HepG2 (cell line): ENCODE results near the gene FIGNL1. TPM values are rescaled to one million over a fixed set of nuclear protein-coding genes. Genes with fewer than 3 reads are reported as not detected.

ENCODE experiments used
- ATAC-seq: fragments of 200-7000 bp; cut with Tn5 transposase; 3 replicates; pipeline ENCODE4 v1.9.1; 2020; ENCODE audit warnings: mild to moderate bottlenecking, moderate library complexity
- BruUV-seq: library from RNA; stranded (reverse); fragments of 400-500 nt; replicated peaks from 2 replicates; lab custom pipeline; 2021; lab: Mats Ljungman, UMichigan
- CTCF ChIA-PET: fragments of 300-600 bp; formaldehyde crosslinking; extraction: SDS; loops from one replicate; lab custom pipeline; 2021; ENCODE audit warnings: low total read pairs, inconsistent platforms, low intra/inter-chr PET ratio; lab: Yijun Ruan, JAX
- POLR2A ChIA-PET: fragments of 350-600 bp; sonication (Branson Sonifier 250); formaldehyde crosslinking; loops from one replicate; lab custom pipeline; 2020; ENCODE audit warnings: antibody characterized with exemption, inconsistent platforms; lab: Yijun Ruan, JAX
- DNase-seq: peaks from one replicate; pipeline ENCODE4 v3.0.0-alpha.2; 2015; ENCODE audit warnings: low spot score
- FAIRE-seq: peaks from 3 replicates; lab custom pipeline; 2011; peaks lifted over from hg19 to GRCh38; lab: Jason Lieb, UNC
- H2AFZ ChIP-seq: one replicate; pipeline ENCODE4 v1.6.1; 2011; ENCODE audit warnings: low read length, inconsistent platforms
- H3K27ac ChIP-seq: fragments of 300-600 bp; 3 replicates; pipeline ENCODE4 v1.8.0; 2011; ENCODE audit warnings: mixed run types, mild to moderate bottlenecking, mixed read lengths, low read length, inconsistent platforms; ENCODE audit not compliant: insufficient read depth; ENCODE audit errors: extremely low read length
- H3K27me3 ChIP-seq, 2 experiments: fragments of 200-600 bp in 1 of 2; 2 replicates in 1 of 2; 3 replicates in 1 of 2; pipeline versions ENCODE4 v1.6.0 to v1.8.0; 2011; ENCODE audit warnings: low read length in 2 of 2, mild to moderate bottlenecking in 2 of 2, moderate library complexity in 2 of 2, inconsistent platforms in 1 of 2; ENCODE audit not compliant: insufficient read depth in 2 of 2, control insufficient read depth in 1 of 2
- H3K36me3 ChIP-seq, 2 experiments: fragments of 200-600 bp in 1 of 2; replicated peaks in 1 of 2; 2 replicates in 1 of 2; 3 replicates in 1 of 2; pipeline versions ENCODE4 v1.5.1 to v1.8.0; 2011; ENCODE audit warnings: low read length in 2 of 2, inconsistent platforms in 1 of 2; ENCODE audit not compliant: insufficient read depth in 2 of 2, control insufficient read depth in 1 of 2
- H3K4me1 ChIP-seq: 2 replicates; pipeline ENCODE4 v1.5.1; 2012; ENCODE audit warnings: low read length, inconsistent platforms; ENCODE audit not compliant: insufficient read depth
- H3K4me2 ChIP-seq: 2 replicates; pipeline ENCODE4 v1.6.0; 2011; ENCODE audit warnings: low read depth, low read length, inconsistent platforms
- H3K4me3 ChIP-seq, 3 experiments: fragments of 200-600 bp in 1 of 3; sonication (generic), shearing (Covaris generic) in 1 of 3; replicated peaks in 1 of 3; 2 replicates each; pipeline ENCODE4 v1.5.1; 2011 to 2016; ENCODE audit warnings: low read length in 3 of 3, inconsistent platforms in 2 of 3, low read depth in 2 of 3, mild to moderate bottlenecking in 2 of 3, control low read depth in 1 of 3, mixed read lengths in 1 of 3; ENCODE audit not compliant: insufficient read depth in 1 of 3
- H3K79me2 ChIP-seq: one replicate; pipeline ENCODE4 v1.6.1; 2011; ENCODE audit warnings: low read length, inconsistent platforms; ENCODE audit not compliant: insufficient read depth
- H3K9ac ChIP-seq: 2 replicates; pipeline ENCODE4 v1.6.0; 2011; ENCODE audit warnings: mild to moderate bottlenecking, low read depth, low read length, inconsistent platforms; ENCODE audit not compliant: insufficient read depth
- H3K9me3 ChIP-seq: 2 replicates; pipeline ENCODE4 v1.5.1; 2012; ENCODE audit warnings: mild to moderate bottlenecking, low read length
- H4K20me1 ChIP-seq: 2 replicates; pipeline ENCODE4 v1.6.0; 2011; ENCODE audit warnings: inconsistent platforms, mild to moderate bottlenecking, low read length, moderate library complexity; ENCODE audit not compliant: insufficient read depth
- CENPX ChIP-seq: sonication (generic); formaldehyde crosslinking; IDR thresholded peaks from 2 replicates; pipeline ENCODE4 v1.9.0; 2021; ENCODE audit warnings: mild to moderate bottlenecking, missing genetic modification reagents, moderate library complexity
- ELF3 ChIP-seq: IDR thresholded peaks from 2 replicates; pipeline ENCODE4 v1.6.1; 2016; ENCODE audit warnings: missing genetic modification reagents, missing compliant biosample characterization
- FLYWCH1 ChIP-seq: sonication (generic); formaldehyde crosslinking; IDR thresholded peaks from 2 replicates; pipeline ENCODE4 v1.8.1; 2023; ENCODE audit warnings: mild to moderate bottlenecking, missing genetic modification reagents
- KAT8 ChIP-seq: IDR thresholded peaks from 2 replicates; pipeline ENCODE4 v1.6.1; 2016; ENCODE audit warnings: missing genetic modification reagents, missing compliant biosample characterization
- NFIB ChIP-seq: sonication (generic); formaldehyde crosslinking; IDR thresholded peaks from 2 replicates; pipeline ENCODE4 v1.9.0; 2021; ENCODE audit warnings: missing genetic modification reagents, mild to moderate bottlenecking, borderline replicate concordance
- ZNF101 ChIP-seq: sonication (generic); formaldehyde crosslinking; IDR thresholded peaks from 2 replicates; pipeline ENCODE4 v1.4.0; 2020; ENCODE audit warnings: mild to moderate bottlenecking, low read depth, missing genetic modification reagents, borderline replicate concordance
- ZNF225 ChIP-seq: sonication (generic); formaldehyde crosslinking; IDR thresholded peaks from 2 replicates; pipeline ENCODE4 v1.4.0; 2020; ENCODE audit warnings: mild to moderate bottlenecking, missing genetic modification reagents
- ZNF546 ChIP-seq: sonication (generic); formaldehyde crosslinking; conservative IDR thresholded peaks from 2 replicates; pipeline ENCODE4 v1.8.1; 2023; ENCODE audit warnings: mild to moderate bottlenecking, missing genetic modification reagents
- ZNF713 ChIP-seq: sonication (generic); formaldehyde crosslinking; IDR thresholded peaks from 2 replicates; pipeline ENCODE4 v1.4.0; 2020; ENCODE audit warnings: mild to moderate bottlenecking, missing genetic modification reagents
- ZNF747 ChIP-seq: sonication (generic); formaldehyde crosslinking; IDR thresholded peaks from 2 replicates; pipeline ENCODE4 v1.8.1; 2023; ENCODE audit warnings: missing genetic modification reagents, mild to moderate bottlenecking, borderline replicate concordance
- ZNF777 ChIP-seq: sonication (generic); formaldehyde crosslinking; IDR thresholded peaks from 2 replicates; pipeline ENCODE4 v1.4.0; 2020; ENCODE audit warnings: missing genetic modification reagents
- ZNF790 ChIP-seq: sonication (generic); formaldehyde crosslinking; IDR thresholded peaks from 2 replicates; pipeline ENCODE4 v1.8.0; 2022; ENCODE audit warnings: missing genetic modification reagents, mild to moderate bottlenecking, borderline replicate concordance
- WGBS: methylation state at CpG from one replicate; pipeline ENCODE4 v1.1.6; 2017; ENCODE audit warnings: low lambda C conversion rate; 5-methylcytosine and 5-hydroxymethylcytosine counted together
- in situ Hi-C: cut with HindIII; loops from 2 replicates; pipeline ENCODE4 v1.10.0; 2017; ENCODE audit warnings: low pct_unique_long_range_greater_than_20kb; ENCODE audit not compliant: extremely low pct_ligation_motif_present
- intact Hi-C: fragments of 100-400 bp; cut with micrococcal nuclease; formaldehyde crosslinking; loops from one replicate; pipeline ENCODE4 v1.10.0; 2022; ENCODE audit not compliant: unreplicated experiment
- polyA plus RNA-seq, 8 experiments: library from polyadenylated mRNA; depleted of rRNA in 3 of 8; stranded (reverse) in 7 of 8; unstranded in 1 of 8; fragments of >200 nt; fragmentation: Illumina TruSeq in 4 of 8; extraction: Trizol in 4 of 8; gene quantifications; 2 replicates each; pipeline versions ENCODE4 v1.2.1 to v1.2.3, GENCODE V29; 2011 to 2016; ENCODE audit warnings: low read depth in 4 of 8, missing spikeins in 1 of 8, mixed read lengths in 1 of 8; ENCODE audit not compliant: insufficient read depth in 1 of 8
- total RNA-seq, 5 experiments: library from RNA; depleted of rRNA; stranded (reverse); fragments of >200 nt; fragmentation: Illumina TruSeq; extraction: Trizol; gene quantifications; 2 replicates each; pipeline ENCODE4 v1.2.3, GENCODE V29; 2016; ENCODE audit warnings: low read depth in 1 of 5
- TF ChIP-seq, protein P1 (sequence below): sonication (generic); formaldehyde crosslinking; conservative IDR thresholded peaks from 2 replicates; pipeline ENCODE4 v1.4.0; 2020; ENCODE audit warnings: missing genetic modification reagents
- TF ChIP-seq, protein P2 (sequence below): sonication (generic); formaldehyde crosslinking; IDR thresholded peaks from 2 replicates; pipeline ENCODE4 v1.4.0; 2020; ENCODE audit warnings: missing genetic modification reagents
- TF ChIP-seq, protein P3 (sequence below): sonication (generic); formaldehyde crosslinking; IDR thresholded peaks from 2 replicates; pipeline ENCODE4 v1.8.1; 2023; ENCODE audit warnings: mild to moderate bottlenecking, missing genetic modification reagents

The FIGNL1 gene
- total and polyA plus RNA-seq, 2 of the 13 experiments (the other 11 are each of a cell fraction or from before 2014, with no cell fraction given): 4.0 to 20.9 TPM

DNA sequence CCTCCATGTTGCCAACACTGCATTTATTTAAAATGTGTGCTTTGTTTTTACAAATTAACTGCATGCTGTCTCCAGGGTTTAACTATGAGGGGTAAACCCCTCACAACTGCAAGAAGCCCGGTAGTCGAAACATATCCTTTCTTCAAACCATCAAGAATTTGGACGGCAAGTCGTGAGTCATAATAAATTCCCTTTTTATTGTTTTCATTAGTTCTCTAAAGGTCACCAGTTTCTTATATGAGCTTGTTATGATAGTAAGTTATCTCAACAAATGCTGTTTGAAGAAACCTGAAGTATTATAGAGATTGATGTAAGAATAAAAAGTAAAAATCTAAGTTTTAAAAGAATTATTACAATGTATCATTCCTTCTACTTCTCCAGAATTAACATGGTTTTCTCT, 12.2 kb upstream of the FIGNL1 start:
- H3K27me3 ChIP-seq: no peaks in the 10 kb centered on the region
- ATAC-seq: no peak
- H3K9me3 ChIP-seq: no peaks in the 10 kb centered on the region
- H3K4me1 ChIP-seq: no peaks in the 10 kb centered on the region
- in situ Hi-C loops (loop anchor here (25.0 kb wide), 1 partner anchor 675 kb away; no protein-coding TSS in a partner anchor), intact Hi-C loops (no loop called here)
- ChIA-PET POLR2A (no interaction called here), CTCF (no interaction called here)
- H4K20me1 ChIP-seq: no peaks in the 10 kb centered on the region
- H3K9ac ChIP-seq: no peak overlapping the region
- H2AFZ ChIP-seq: no peak overlapping the region
- peaks cover 5 to 15% of the 10 kb centered on the region in 2 experiments; a peak in 4 of 5 replicates for H3K36me3 ChIP-seq
- no peak for FAIRE-seq
- DNase-seq: no peak
- H3K79me2 ChIP-seq: no peaks in the 10 kb centered on the region
- no peak overlapping the region for H3K27ac ChIP-seq
- WGBS: 97% methylated on average over 4 of the region's 4 CpGs
- BruUV-seq: no TSS peak
- H3K4me2 ChIP-seq: no peak overlapping the region
- TF ChIP-seq FLYWCH1 (CRISPR knock-in tag): no peak
- TF ChIP-seq, all 625 proteins: peak for 0
- H3K4me3 ChIP-seq: no peak overlapping the region

DNA sequence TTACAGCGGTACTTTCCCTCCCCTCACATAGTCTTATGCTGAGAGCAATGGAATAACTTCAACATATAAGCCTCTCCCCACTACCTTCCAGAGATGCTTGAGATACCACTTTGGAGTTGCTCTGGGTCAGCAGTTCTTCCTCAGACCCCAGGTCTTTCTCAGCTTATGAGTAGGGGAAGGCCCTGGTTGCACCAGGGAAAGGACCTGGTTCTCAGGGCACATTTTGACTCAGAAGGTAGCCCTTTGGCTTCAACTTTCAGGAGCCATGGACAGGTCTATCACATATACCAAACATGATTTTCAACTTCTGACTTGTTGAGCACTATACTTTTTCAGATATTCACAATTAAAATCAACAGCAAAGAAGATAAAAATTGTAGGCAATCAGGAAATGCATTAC, 11.5 kb upstream of the FIGNL1 start:
- no peaks in the 10 kb centered on the region for H4K20me1 ChIP-seq
- BruUV-seq: no TSS peak
- H3K9ac ChIP-seq: no peak overlapping the region
- no peaks in the 10 kb centered on the region for H3K27me3 ChIP-seq
- no peak for FAIRE-seq
- H2AFZ ChIP-seq: no peak overlapping the region
- H3K27ac ChIP-seq: no peak overlapping the region
- intact Hi-C loops: no loop called here
- no peak overlapping the region for H3K4me2 ChIP-seq
- H3K4me1 ChIP-seq: no peaks in the 10 kb centered on the region
- ATAC-seq: no peak
- no peak for DNase-seq
- 100% methylated on average over 1 of the region's 1 CpG for WGBS
- H3K36me3 ChIP-seq: peaks cover 5 to 14% of the 10 kb centered on the region in 2 experiments; a peak in 4 of 5 replicates
- H3K4me3 ChIP-seq: no peak overlapping the region
- POLR2A ChIA-PET: no interaction called here
- no peaks in the 10 kb centered on the region for H3K9me3 ChIP-seq
- H3K79me2 ChIP-seq: no peaks in the 10 kb centered on the region
- CTCF ChIA-PET: no interaction called here
- in situ Hi-C loops: loop anchor here (25.0 kb wide), 1 partner anchor 676 kb away; no protein-coding TSS in a partner anchor
- TF ChIP-seq ZNF747 (CRISPR knock-in tag) (no peak), ZNF225 (CRISPR knock-in tag) (no peak), NFIB (no peak), ELF3 (CRISPR knock-in tag) (no peak), KAT8 (no peak), ZNF101 (CRISPR knock-in tag) (no peak), ZNF713 (CRISPR knock-in tag) (no peak), ZNF790 (CRISPR knock-in tag) (no peak), ZNF546 (no peak), ZNF777 (no peak), CENPX (CRISPR knock-in tag) (no peak)
- TF ChIP-seq, protein P1, sequence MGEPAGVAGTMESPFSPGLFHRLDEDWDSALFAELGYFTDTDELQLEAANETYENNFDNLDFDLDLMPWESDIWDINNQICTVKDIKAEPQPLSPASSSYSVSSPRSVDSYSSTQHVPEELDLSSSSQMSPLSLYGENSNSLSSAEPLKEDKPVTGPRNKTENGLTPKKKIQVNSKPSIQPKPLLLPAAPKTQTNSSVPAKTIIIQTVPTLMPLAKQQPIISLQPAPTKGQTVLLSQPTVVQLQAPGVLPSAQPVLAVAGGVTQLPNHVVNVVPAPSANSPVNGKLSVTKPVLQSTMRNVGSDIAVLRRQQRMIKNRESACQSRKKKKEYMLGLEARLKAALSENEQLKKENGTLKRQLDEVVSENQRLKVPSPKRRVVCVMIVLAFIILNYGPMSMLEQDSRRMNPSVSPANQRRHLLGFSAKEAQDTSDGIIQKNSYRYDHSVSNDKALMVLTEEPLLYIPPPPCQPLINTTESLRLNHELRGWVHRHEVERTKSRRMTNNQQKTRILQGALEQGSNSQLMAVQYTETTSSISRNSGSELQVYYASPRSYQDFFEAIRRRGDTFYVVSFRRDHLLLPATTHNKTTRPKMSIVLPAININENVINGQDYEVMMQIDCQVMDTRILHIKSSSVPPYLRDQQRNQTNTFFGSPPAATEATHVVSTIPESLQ (CRISPR knock-in tag): no peak
- TF ChIP-seq, protein P2, sequence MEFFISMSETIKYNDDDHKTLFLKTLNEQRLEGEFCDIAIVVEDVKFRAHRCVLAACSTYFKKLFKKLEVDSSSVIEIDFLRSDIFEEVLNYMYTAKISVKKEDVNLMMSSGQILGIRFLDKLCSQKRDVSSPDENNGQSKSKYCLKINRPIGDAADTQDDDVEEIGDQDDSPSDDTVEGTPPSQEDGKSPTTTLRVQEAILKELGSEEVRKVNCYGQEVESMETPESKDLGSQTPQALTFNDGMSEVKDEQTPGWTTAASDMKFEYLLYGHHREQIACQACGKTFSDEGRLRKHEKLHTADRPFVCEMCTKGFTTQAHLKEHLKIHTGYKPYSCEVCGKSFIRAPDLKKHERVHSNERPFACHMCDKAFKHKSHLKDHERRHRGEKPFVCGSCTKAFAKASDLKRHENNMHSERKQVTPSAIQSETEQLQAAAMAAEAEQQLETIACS (CRISPR knock-in tag): no peak
- TF ChIP-seq, protein P3, sequence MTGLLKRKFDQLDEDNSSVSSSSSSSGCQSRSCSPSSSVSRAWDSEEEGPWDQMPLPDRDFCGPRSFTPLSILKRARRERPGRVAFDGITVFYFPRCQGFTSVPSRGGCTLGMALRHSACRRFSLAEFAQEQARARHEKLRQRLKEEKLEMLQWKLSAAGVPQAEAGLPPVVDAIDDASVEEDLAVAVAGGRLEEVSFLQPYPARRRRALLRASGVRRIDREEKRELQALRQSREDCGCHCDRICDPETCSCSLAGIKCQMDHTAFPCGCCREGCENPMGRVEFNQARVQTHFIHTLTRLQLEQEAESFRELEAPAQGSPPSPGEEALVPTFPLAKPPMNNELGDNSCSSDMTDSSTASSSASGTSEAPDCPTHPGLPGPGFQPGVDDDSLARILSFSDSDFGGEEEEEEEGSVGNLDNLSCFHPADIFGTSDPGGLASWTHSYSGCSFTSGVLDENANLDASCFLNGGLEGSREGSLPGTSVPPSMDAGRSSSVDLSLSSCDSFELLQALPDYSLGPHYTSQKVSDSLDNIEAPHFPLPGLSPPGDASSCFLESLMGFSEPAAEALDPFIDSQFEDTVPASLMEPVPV: no peak
